ENCODE data around the gene TRAF4. TPM values are rescaled to one million over a fixed set of nuclear protein-coding genes. Genes with fewer than 3 reads are reported as not detected.
A peak's percentile ranks its signal among the peaks of the same experiment; 100 is the strongest.
"Not testable (repeated sequence)": the region's sequence is repeated elsewhere in the genome, so short reads cannot be mapped to it uniquely, and the experiment has no call there.

The TRAF4 gene
- total RNA-seq, 1 experiment from 2014 or later, result 38.4 TPM

DNA sequence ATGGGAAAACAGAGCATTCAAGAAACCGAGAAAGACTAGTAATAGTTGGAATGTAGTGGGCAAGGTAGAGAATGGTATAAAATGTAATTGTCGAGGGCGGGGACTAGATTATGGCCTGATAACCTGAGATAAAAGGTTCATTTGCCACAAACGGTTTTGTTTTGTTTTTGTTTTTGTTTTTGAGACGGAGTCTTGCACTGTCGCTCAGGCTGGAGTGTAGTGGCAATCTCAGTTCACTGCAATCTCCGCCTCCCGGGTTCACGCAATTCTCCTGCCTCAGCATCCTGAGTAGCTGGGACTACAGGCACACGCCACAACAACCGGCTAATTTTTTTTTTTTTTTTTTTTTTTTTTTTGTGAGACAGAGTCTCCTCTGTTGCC lies 13.9 kb upstream of the TRAF4 start:
- Histone ChIP-seq H3K27ac (no peak overlapping the region), H3K4me3 (no peak overlapping the region), H3K27me3 (replicated peaks) (no peaks in the 10 kb centered on the region), H3K4me1 (replicated peaks) (peaks cover 42% of the 10 kb centered on the region), H3K36me3 (peaks cover 10% of the 10 kb centered on the region), H3K9me3 (replicated peaks) (no peaks in the 10 kb centered on the region)
- DNase-seq (ENCODE audit: low read depth in 1 of 2, low spot score in 2 of 2), result no peak

- H3K9me3 ChIP-seq (replicated peaks), result no peaks in the 10 kb centered on the region
- H3K36me3 ChIP-seq, result no peaks in the 10 kb centered on the region
- H3K27ac ChIP-seq, result 0 out of 2 replicates have a peak overlapping the region, but pooled peaks have one; percentile 6
- no peak overlapping the region for H3K4me3 ChIP-seq
- DNase-seq (ENCODE audit: low read depth in 1 of 2, low spot score in 2 of 2), result no peak
- no peaks in the 10 kb centered on the region for H3K27me3 ChIP-seq (replicated peaks)
- peaks cover 14% of the 10 kb centered on the region for H3K4me1 ChIP-seq (replicated peaks)
These were observed 10.5 kb upstream of the TRAF4 start for GRCh38 chr17:28733346-28733745.

- Histone ChIP-seq H3K27me3 (replicated peaks) (no peaks in the 10 kb centered on the region), H3K9me3 (replicated peaks) (no peaks in the 10 kb centered on the region), H3K36me3 (no peaks in the 10 kb centered on the region), H3K4me1 (replicated peaks) (peaks cover 9% of the 10 kb centered on the region), H3K27ac (no peak overlapping the region), H3K4me3 (no peak overlapping the region)
- DNase-seq (ENCODE audit: low read depth in 1 of 2, low spot score in 2 of 2), result no peak
These were observed 9.0 kb upstream of the TRAF4 start for GRCh38 chr17:28734712-28735241.

- Histone ChIP-seq H3K27ac (no peak overlapping the region), H3K36me3 (no peaks in the 10 kb centered on the region), H3K4me3 (no peak overlapping the region), H3K27me3 (replicated peaks) (no peaks in the 10 kb centered on the region), H3K4me1 (replicated peaks) (peaks cover 9% of the 10 kb centered on the region), H3K9me3 (replicated peaks) (no peaks in the 10 kb centered on the region)
- no peak for DNase-seq (ENCODE audit: low read depth in 1 of 2, low spot score in 2 of 2)
These were observed 8.5 kb upstream of the TRAF4 start for GRCh38 chr17:28735242-28735722.

GRCh38 chr17:28735913-28736769 lies 7.7 kb upstream of the TRAF4 start:
- not testable (repeated sequence) for H3K4me3 ChIP-seq; H3K27me3 ChIP-seq (replicated peaks); H3K9me3 ChIP-seq (replicated peaks); H3K36me3 ChIP-seq; DNase-seq (ENCODE audit: low read depth in 1 of 2, low spot score in 2 of 2); H3K27ac ChIP-seq; H3K4me1 ChIP-seq (replicated peaks)

GRCh38 chr17:28737316-28737715 lies 6.5 kb upstream of the TRAF4 start:
- DNase-seq (ENCODE audit: low read depth in 1 of 2, low spot score in 2 of 2), result no peak
- H3K27me3 ChIP-seq (replicated peaks), result no peaks in the 10 kb centered on the region
- H3K4me1 ChIP-seq (replicated peaks), result peaks cover 9% of the 10 kb centered on the region
- no peaks in the 10 kb centered on the region for H3K36me3 ChIP-seq
- H3K9me3 ChIP-seq (replicated peaks), result no peaks in the 10 kb centered on the region
- no peak overlapping the region for H3K27ac ChIP-seq
- H3K4me3 ChIP-seq, result no peak overlapping the region

- Histone ChIP-seq H3K27me3 (replicated peaks) (no peaks in the 10 kb centered on the region), H3K9me3 (replicated peaks) (no peaks in the 10 kb centered on the region), H3K4me3 (no peak overlapping the region), H3K36me3 (no peaks in the 10 kb centered on the region), H3K4me1 (replicated peaks) (peaks cover 15% of the 10 kb centered on the region), H3K27ac (no peak overlapping the region)
- no peak for DNase-seq (ENCODE audit: low read depth in 1 of 2, low spot score in 2 of 2)
These were observed 5.8 kb upstream of the TRAF4 start for GRCh38 chr17:28737770-28738679.

DNA sequence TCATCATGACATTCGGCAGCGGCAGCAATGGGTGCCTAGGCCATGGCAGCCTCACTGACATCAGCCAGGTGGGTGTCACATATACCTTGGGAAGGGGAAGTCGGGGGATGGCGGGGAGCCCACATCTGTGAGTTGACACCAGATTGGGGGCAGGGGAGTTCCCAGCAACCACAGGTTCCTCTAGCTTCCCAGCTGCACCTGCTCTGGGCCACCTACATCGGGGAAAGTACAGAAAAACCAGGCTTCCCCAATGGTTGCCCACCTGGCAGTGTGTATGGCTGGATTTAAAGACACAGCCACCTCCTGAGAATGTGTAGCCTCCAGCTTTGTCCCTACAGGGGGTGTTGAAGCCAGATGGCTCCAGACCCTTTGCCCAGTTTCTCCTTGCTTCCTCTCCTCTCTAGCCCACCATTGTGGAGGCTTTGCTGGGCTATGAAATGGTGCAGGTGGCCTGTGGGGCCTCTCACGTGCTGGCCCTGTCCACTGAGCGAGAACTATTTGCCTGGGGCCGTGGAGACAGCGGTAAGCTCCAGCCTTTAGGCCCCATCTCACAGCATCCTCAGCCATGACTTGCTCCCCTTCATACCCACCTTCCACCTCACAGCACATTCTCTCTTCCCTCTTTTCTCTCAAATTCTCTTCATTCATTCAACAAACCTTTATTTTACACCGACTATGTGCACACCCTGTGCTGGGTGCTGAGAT lies 5.0 kb upstream of the TRAF4 start:
- no peaks in the 10 kb centered on the region; the same call in 1 of the 2 replicates for H3K36me3 ChIP-seq
- H3K4me1 ChIP-seq (replicated peaks), result peaks cover 15% of the 10 kb centered on the region
- H3K27me3 ChIP-seq (replicated peaks), result no peaks in the 10 kb centered on the region
- no peak for DNase-seq (ENCODE audit: low read depth in 1 of 2, low spot score in 2 of 2)
- no peaks in the 10 kb centered on the region for H3K9me3 ChIP-seq (replicated peaks)
- no peak overlapping the region for H3K4me3 ChIP-seq
- no peak overlapping the region for H3K27ac ChIP-seq

- H3K27ac ChIP-seq, result no peak overlapping the region
- H3K36me3 ChIP-seq, result peaks cover 12% of the 10 kb centered on the region
- no peak for DNase-seq (ENCODE audit: low read depth in 1 of 2, low spot score in 2 of 2)
- H3K9me3 ChIP-seq (replicated peaks), result no peaks in the 10 kb centered on the region
- no peak overlapping the region for H3K4me3 ChIP-seq
- H3K27me3 ChIP-seq (replicated peaks), result no peaks in the 10 kb centered on the region
- peaks cover 19% of the 10 kb centered on the region for H3K4me1 ChIP-seq (replicated peaks)
These were observed 3.1 kb upstream of the TRAF4 start for GRCh38 chr17:28740406-28741357.

GRCh38 chr17:28741358-28742349 lies 2.2 kb upstream of the TRAF4 start:
- no peaks in the 10 kb centered on the region for H3K27me3 ChIP-seq (replicated peaks)
- H3K36me3 ChIP-seq, result peaks cover 21% of the 10 kb centered on the region
- H3K9me3 ChIP-seq (replicated peaks), result no peaks in the 10 kb centered on the region
- H3K27ac ChIP-seq, result no peak overlapping the region
- DNase-seq (ENCODE audit: low read depth in 1 of 2, low spot score in 2 of 2), result peak in 1 of 2 experiments; percentile 35
- H3K4me1 ChIP-seq (replicated peaks), result peaks cover 25% of the 10 kb centered on the region
- H3K4me3 ChIP-seq, result no peak overlapping the region

DNA sequence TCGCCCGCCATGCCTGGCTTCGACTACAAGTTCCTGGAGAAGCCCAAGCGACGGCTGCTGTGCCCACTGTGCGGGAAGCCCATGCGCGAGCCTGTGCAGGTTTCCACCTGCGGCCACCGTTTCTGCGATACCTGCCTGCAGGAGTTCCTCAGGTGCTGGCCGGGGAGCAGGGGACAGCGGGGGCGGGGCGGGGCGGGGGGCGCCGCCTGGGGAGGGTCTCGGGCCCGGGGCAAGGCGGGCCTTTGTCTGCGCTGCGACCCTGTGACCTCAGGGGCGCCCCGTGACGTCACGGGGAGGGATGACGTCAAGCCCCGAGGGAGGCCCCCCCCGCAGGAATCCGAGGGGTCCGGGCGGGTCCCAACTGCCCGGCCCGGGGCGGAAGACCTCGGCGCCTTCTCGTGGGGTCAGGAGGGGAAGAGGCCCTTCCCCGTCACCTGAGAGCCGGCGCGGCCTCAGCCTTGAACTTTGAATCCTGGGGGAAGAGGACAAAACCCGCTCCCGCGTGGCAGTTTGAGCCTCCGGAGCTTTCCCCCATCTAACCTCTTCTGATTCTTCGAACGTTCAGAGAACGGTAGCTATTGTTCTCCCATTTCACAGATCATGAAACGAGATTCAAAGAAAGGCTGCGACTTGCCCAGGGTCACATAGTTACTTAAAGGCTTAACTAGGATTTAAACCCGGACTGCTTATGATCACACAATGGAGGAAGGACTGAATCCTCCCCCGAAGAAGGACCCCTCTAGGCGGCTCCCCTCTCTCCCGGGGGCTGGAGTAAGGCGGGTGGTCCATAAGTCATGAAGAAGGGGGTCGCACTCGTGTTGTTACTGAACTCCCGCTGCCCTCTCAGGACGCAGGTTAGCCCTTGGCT lies 527 bp downstream of the TRAF4 start:
- H3K27ac ChIP-seq, result peak overlapping the region; percentile 87
- DNase-seq (ENCODE audit: low read depth in 1 of 2, low spot score in 2 of 2), result peak; percentile 63 to 70
- peaks cover 48% of the 10 kb centered on the region for H3K36me3 ChIP-seq
- H3K9me3 ChIP-seq (replicated peaks), result no peaks in the 10 kb centered on the region
- H3K4me1 ChIP-seq (replicated peaks), result peaks cover 25% of the 10 kb centered on the region
- H3K4me3 ChIP-seq, result peak overlapping the region; percentile 61
- H3K27me3 ChIP-seq (replicated peaks), result no peaks in the 10 kb centered on the region
